ENCODE data around the gene KRT72. TPM values are rescaled to one million over a fixed set of nuclear protein-coding genes. Genes with fewer than 3 reads are reported as not detected.

KRT72 gene
- total and polyA plus RNA-seq, 2 experiments from 2014 or later = not detected

- no peak for TF ChIP-seq CTCF (conservative IDR thresholded peaks at IDR 0.05; ENCODE audit: low read depth in 2 of 2)
- TF ChIP-seq, protein P1, sequence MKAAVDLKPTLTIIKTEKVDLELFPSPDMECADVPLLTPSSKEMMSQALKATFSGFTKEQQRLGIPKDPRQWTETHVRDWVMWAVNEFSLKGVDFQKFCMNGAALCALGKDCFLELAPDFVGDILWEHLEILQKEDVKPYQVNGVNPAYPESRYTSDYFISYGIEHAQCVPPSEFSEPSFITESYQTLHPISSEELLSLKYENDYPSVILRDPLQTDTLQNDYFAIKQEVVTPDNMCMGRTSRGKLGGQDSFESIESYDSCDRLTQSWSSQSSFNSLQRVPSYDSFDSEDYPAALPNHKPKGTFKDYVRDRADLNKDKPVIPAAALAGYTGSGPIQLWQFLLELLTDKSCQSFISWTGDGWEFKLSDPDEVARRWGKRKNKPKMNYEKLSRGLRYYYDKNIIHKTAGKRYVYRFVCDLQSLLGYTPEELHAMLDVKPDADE (IDR thresholded peaks at IDR 0.05) = no peak
- no peak for TF ChIP-seq ZNF331 (CRISPR knock-in tag; IDR thresholded peaks at IDR 0.05; ENCODE audit: low read depth)
Observed at GRCh38 chr12:52613384-52614030, 12.2 kb upstream of the KRT72 start (continued).

DNA sequence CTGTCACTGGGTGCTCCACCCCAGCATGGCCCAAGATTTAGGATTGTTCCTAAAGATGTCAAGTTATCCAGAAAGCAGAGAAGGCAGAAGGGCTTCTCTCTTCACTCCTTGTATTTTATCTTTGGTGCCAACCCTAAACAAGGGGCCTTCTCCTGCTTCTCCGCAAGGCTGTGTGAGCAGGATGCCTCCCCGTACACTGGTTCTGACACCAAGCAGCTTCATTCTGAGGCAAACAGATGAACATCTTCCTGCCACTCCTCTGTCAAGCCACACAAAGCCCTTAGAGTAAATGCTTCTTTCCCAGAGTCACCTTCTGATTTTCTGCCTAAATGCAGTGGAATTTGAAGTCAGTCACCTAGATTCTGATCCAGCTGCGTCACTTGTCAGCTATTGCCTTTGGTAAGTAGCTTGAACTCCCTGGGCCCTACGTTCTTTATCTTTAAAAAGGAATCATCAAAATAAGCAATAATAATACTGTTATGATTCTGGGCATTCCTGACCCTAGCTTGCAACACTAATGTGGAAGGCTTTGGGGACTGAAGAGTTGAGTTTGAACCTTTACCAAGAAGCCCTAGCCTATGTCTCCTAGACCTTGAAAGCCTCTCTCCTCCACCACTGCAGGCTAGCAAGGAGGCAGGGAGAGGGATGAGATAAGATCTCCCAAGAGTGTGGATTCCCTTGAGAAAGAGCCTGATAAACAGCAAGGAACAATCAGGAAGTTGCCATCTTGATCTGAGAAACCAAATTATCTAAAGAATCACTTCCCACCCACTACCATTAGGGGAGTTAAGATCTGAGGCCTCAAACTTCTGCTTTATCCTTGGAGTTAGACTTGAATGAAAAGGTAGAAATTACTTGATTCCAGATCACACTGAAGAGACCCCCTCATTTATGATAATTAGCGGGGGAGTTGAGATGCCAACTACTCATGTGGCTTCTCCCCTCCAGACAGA is 11.4 kb upstream of the KRT72 start:
- Histone ChIP-seq H3K4me3 (no peak overlapping the region), H3K36me3 (ENCODE audit: insufficient read depth) (no peaks in the 10 kb centered on the region), H3K27me3 (ENCODE audit: insufficient read depth) (no peaks in the 10 kb centered on the region), H3K9me2 (ENCODE audit: insufficient read depth) (no peaks in the 10 kb centered on the region), H3K4me2 (no peak overlapping the region), H4K20me1 (replicated peaks; ENCODE audit: insufficient read depth) (no peaks in the 10 kb centered on the region), H3K4me1 (ENCODE audit: insufficient read depth) (no peaks in the 10 kb centered on the region), H3F3A (replicated peaks; ENCODE audit: low read depth) (no peaks in the 10 kb centered on the region), H3K79me2 (replicated peaks; ENCODE audit: insufficient read depth) (no peaks in the 10 kb centered on the region), H3K27ac (ENCODE audit: low read depth) (no peak overlapping the region), H2AFZ (no peak overlapping the region)
- no peak for DNase-seq (ENCODE audit: low spot score)
- no peak for TF ChIP-seq EZH2 (IDR thresholded peaks at IDR 0.05; ENCODE audit: low read depth, unreplicated experiment)
- TF ChIP-seq, protein P2, sequence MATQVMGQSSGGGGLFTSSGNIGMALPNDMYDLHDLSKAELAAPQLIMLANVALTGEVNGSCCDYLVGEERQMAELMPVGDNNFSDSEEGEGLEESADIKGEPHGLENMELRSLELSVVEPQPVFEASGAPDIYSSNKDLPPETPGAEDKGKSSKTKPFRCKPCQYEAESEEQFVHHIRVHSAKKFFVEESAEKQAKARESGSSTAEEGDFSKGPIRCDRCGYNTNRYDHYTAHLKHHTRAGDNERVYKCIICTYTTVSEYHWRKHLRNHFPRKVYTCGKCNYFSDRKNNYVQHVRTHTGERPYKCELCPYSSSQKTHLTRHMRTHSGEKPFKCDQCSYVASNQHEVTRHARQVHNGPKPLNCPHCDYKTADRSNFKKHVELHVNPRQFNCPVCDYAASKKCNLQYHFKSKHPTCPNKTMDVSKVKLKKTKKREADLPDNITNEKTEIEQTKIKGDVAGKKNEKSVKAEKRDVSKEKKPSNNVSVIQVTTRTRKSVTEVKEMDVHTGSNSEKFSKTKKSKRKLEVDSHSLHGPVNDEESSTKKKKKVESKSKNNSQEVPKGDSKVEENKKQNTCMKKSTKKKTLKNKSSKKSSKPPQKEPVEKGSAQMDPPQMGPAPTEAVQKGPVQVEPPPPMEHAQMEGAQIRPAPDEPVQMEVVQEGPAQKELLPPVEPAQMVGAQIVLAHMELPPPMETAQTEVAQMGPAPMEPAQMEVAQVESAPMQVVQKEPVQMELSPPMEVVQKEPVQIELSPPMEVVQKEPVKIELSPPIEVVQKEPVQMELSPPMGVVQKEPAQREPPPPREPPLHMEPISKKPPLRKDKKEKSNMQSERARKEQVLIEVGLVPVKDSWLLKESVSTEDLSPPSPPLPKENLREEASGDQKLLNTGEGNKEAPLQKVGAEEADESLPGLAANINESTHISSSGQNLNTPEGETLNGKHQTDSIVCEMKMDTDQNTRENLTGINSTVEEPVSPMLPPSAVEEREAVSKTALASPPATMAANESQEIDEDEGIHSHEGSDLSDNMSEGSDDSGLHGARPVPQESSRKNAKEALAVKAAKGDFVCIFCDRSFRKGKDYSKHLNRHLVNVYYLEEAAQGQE (IDR thresholded peaks at IDR 0.05; ENCODE audit: unreplicated experiment) = no peak
- H3K4me3 Mint-ChIP-seq = no peak overlapping the region
- H3K4me1 Mint-ChIP-seq = no peaks in the 10 kb centered on the region
- H3K27me3 Mint-ChIP-seq (ENCODE audit: insufficient read depth, low read depth, poor library complexity) = peaks cover 2% of the 10 kb centered on the region
- no peaks in the 10 kb centered on the region for H3K9me3 Mint-ChIP-seq
- no peak for ATAC-seq
- no peak overlapping the region for H3K27ac Mint-ChIP-seq
- no peaks in the 10 kb centered on the region for H3K36me3 Mint-ChIP-seq (ENCODE audit: low read depth)

Measured in GM23338 (cell line).